Progenitor cell of endocrine pancreas (in vitro differentiated cells): ENCODE results near the gene SAE1. TPM values are rescaled to one million over a fixed set of nuclear protein-coding genes. Genes with fewer than 3 reads are reported as not detected.

Source experiments
- DNase-seq: peaks from one replicate; pipeline ENCODE4 v3.0.0; 2021; ENCODE audit warnings: low spot score; ENCODE audit not compliant: unreplicated experiment
- H3K27ac Mint-ChIP-seq: 2 replicates; pipeline ENCODE4 v1.8.0; 2021; ENCODE audit warnings: mild to moderate bottlenecking, moderate library complexity, mixed read lengths
- H3K27me3 Mint-ChIP-seq: 2 replicates; pipeline ENCODE4 v1.8.0; 2021; ENCODE audit warnings: mixed read lengths
- H3K36me3 Mint-ChIP-seq: 2 replicates; pipeline ENCODE4 v1.8.0; 2022; ENCODE audit warnings: mixed read lengths; ENCODE audit not compliant: insufficient read depth
- H3K4me1 Mint-ChIP-seq: 2 replicates; pipeline ENCODE4 v1.8.0; 2021; ENCODE audit warnings: low read depth, mixed read lengths
- H3K4me3 Mint-ChIP-seq: 2 replicates; pipeline ENCODE4 v1.8.0; 2021; ENCODE audit warnings: low read depth, mild to moderate bottlenecking, moderate library complexity, mixed read lengths
- H3K9me3 Mint-ChIP-seq: 2 replicates; pipeline ENCODE4 v1.8.0; 2021; ENCODE audit warnings: low read depth, mixed read lengths
- long read RNA-seq: library from polyadenylated mRNA; unstranded; transcript quantifications from one replicate; pipeline ENCODE4 v2.0.0, GENCODE V29; 2020
- total RNA-seq: library from RNA; stranded (reverse); gene quantifications from 2 replicates; pipeline ENCODE4 v1.2.1, GENCODE V29; 2021
- TF ChIP-seq, protein P1 (sequence below): fragments of 200-600 bp; sonication (generic); IDR thresholded peaks from one replicate; pipeline ENCODE4 v1.5.0; 2021; ENCODE audit warnings: antibody characterized with exemption, mild to moderate bottlenecking; ENCODE audit not compliant: unreplicated experiment

Gene SAE1
- 172 and 173 TPM in 2 replicates for total RNA-seq
- long read RNA-seq, transcript SAE1-207 (9 exons, 2,106 nt): minor isoform, 11 of 1,132 reads
- long read RNA-seq, transcript SAE1-201 (9 exons, 2,049 nt): major isoform, 829 of 1,132 reads
- long read RNA-seq, transcript SAE1-202 (8 exons, 1,851 nt): minor isoform, 37 of 1,132 reads
- long read RNA-seq, partial matches to known transcripts: 43 of 1,132 reads
- long read RNA-seq, other reads (novel, unspliced or antisense): 209 of 1,132 reads

DNA sequence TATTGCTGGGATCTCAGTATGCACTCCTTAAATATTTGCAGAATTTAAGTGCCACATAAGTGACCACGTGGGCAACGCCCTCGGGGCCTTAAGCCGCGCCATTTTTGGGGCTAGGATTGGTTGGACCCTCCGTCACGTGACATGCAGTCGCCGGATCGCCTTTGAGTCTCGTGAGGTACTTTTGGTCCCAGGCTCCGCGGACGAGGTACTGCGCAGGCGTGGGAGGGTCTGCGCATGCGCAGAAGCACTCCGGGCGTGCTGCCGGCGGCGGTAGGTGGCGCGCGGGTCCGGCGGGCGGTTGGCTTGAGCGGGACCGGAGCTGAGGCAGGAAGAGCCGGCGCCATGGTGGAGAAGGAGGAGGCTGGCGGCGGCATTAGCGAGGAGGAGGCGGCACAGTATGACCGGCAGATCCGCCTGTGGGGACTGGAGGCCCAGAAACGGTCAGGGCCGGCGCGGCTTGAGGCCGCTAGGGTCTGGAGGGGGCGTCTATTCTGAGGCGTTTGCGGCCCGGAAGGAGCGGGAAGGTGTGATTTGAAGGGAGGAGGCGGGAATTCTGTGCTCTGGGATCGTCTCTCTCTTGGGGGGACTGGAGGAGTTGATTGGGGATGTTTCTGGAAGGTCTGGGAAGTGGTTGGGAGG is at the start of gene SAE1:
TSS of gene SAE1 (plus strand) at position 247 of the 639 bp plus-strand sequence. CDS start at position 343, 96 bp downstream.
- peaks cover 4% of the 10 kb centered on the region for H3K9me3 Mint-ChIP-seq
- H3K4me3 Mint-ChIP-seq: peak within 1 kb of the TSS; percentile 100
- H3K36me3 Mint-ChIP-seq: peaks cover 20% of the 10 kb centered on the region
- H3K27me3 Mint-ChIP-seq: no peaks in the 10 kb centered on the region
- H3K4me1 Mint-ChIP-seq: peaks cover 33% of the 10 kb centered on the region
- TF ChIP-seq, protein P1, sequence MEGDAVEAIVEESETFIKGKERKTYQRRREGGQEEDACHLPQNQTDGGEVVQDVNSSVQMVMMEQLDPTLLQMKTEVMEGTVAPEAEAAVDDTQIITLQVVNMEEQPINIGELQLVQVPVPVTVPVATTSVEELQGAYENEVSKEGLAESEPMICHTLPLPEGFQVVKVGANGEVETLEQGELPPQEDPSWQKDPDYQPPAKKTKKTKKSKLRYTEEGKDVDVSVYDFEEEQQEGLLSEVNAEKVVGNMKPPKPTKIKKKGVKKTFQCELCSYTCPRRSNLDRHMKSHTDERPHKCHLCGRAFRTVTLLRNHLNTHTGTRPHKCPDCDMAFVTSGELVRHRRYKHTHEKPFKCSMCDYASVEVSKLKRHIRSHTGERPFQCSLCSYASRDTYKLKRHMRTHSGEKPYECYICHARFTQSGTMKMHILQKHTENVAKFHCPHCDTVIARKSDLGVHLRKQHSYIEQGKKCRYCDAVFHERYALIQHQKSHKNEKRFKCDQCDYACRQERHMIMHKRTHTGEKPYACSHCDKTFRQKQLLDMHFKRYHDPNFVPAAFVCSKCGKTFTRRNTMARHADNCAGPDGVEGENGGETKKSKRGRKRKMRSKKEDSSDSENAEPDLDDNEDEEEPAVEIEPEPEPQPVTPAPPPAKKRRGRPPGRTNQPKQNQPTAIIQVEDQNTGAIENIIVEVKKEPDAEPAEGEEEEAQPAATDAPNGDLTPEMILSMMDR: peak; percentile 53
- H3K27ac Mint-ChIP-seq: peak within 1 kb of the TSS; percentile 97
- peak; percentile 97 for DNase-seq

DNA sequence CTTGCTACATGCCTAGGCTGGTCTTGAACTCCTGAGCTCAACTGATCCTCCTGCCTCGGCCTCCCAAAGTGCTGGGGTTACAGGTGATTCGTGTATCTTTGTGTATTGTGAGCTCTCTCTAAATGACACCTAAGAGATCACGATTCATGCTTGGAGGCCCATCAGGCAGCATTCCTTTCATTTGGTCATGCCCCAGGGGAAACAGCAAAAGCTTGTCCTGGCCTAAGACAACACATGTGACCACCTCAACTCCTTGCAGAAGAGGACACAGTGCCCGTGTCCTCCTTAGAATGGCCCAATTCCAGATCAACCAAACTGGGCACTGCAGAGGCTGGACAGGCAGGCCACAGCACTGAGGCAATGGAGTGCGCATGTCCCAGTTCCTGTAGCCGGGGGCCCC is 49.5 kb upstream of the SAE1 start:
- Mint-ChIP-seq H3K4me3 (no peak overlapping the region), H3K9me3 (no peaks in the 10 kb centered on the region), H3K27ac (no peak overlapping the region), H3K36me3 (peaks cover 30% of the 10 kb centered on the region), H3K27me3 (no peaks in the 10 kb centered on the region), H3K4me1 (peaks cover 2% of the 10 kb centered on the region)
- TF ChIP-seq, protein P1: no peak
- no peak for DNase-seq

DNA sequence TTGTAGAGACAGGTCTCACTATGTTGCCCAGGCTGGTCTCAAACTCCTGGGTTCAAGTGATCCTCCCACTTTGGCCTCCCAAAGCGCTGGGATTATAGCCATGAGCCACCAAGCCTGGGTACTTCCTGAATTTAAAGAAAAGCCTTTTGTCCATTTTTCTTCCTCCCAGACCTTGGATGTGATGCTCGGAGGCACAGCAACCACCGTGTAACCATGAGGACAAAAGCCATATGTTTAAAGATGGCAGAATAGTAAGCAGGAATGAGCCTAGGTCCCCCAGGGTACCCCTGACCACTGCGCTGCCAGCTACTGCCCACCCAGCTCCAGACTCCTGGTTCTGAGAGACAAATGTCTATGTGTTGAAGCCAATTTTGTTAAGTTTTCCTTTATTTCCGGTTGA is 48.1 kb upstream of the SAE1 start:
- Mint-ChIP-seq H3K27ac (no peak overlapping the region), H3K27me3 (no peaks in the 10 kb centered on the region), H3K4me3 (no peak overlapping the region), H3K4me1 (peaks cover 2% of the 10 kb centered on the region), H3K36me3 (peaks cover 34% of the 10 kb centered on the region), H3K9me3 (no peaks in the 10 kb centered on the region)
- TF ChIP-seq, protein P1: no peak
- no peak for DNase-seq

DNA sequence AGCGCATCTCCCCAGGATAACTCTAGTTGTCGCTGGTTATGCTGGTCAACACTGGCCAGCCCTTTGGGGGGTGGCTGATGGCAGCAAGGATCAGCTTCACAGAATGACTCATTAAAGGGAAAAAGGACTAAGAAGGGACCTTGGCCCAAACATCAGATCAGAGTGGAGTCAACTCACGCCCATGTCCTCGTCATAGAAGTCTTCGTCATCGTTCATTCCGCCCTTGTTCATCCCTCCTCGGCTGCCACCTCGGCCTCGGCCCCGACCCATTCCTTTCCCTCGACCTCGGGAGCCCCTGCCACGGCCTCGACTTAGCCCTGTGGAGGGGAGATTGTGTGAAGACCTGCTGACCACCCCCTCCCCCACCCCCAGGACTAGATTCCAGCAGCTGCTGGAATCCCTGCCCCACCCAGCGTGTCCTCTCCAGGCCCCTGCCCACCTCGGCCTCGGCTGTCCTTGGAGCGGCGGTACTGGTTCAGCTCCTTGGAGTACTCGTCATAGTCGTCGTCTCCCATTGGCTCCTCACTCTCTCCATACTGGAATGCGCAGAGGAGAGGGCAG is 45.7 kb upstream of the SAE1 start:
- TF ChIP-seq, protein P1: no peak
- no peak overlapping the region for H3K4me3 Mint-ChIP-seq
- H3K9me3 Mint-ChIP-seq: no peaks in the 10 kb centered on the region
- no peaks in the 10 kb centered on the region for H3K27me3 Mint-ChIP-seq
- peaks cover 34% of the 10 kb centered on the region for H3K36me3 Mint-ChIP-seq
- no peak for DNase-seq
- no peak overlapping the region for H3K27ac Mint-ChIP-seq
- peaks cover 2% of the 10 kb centered on the region for H3K4me1 Mint-ChIP-seq

DNA sequence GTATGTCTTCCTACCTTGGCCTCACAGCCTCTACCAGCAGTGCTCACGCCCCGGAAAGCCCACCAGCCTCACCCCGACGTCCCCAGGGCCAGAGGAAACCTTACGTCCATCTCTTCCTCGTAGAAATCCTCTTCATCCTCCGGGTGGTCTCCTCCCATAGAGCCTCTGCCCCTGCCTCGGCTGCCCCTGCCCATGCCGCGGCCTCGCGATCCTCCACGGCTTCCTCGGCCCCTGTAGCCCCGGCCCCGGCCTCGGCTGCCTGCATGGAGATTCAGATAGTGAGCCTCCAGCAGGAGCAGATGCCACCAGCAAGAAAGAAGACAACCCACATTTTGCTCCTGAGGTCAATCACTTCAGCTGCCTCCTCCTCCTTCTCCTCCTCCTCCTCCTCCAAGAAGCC is 44.4 kb upstream of the SAE1 start:
- Mint-ChIP-seq H3K4me1 (no peaks in the 10 kb centered on the region), H3K36me3 (peaks cover 37% of the 10 kb centered on the region)

More for the DNA sequence above, 44.4 kb upstream of the SAE1 start:
- no peak for DNase-seq
- H3K4me3 Mint-ChIP-seq: no peak overlapping the region
- no peaks in the 10 kb centered on the region for H3K9me3 Mint-ChIP-seq
- no peaks in the 10 kb centered on the region for H3K27me3 Mint-ChIP-seq
- TF ChIP-seq, protein P1: no peak
- peak overlapping the region; percentile 81 for H3K27ac Mint-ChIP-seq
